Measurements from ENCODE around the gene IMMT.

DNA sequence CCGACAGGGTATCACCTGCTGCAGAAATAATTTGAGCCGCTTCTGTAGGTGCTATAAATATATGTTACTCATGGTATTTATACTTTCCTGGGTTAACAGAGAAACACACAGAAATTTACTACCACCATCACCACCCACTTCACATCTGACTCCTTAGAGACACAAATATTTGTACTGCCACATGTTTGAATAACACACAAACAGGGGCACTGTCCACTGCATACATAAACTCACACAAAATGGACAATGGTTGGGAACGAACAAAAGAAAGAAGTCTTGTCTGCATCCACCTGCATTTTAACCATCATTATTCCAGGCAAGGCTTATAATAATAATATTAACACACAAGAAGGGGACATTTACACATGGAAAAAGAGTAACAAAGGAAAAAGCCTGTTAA, 24.0 kb downstream of the IMMT start:
- TF ChIP-seq CTCF (conservative IDR thresholded peaks at IDR 0.05 in 1 of 2, IDR thresholded peaks at IDR 0.05 in 1 of 2; ENCODE audit: extremely low read depth in 1 of 2, insufficient read depth in 1 of 2, low read depth in 1 of 2, low read length in 2 of 2) (no peak), EZH2 (IDR thresholded peaks at IDR 0.05; ENCODE audit: borderline replicate concordance, low read length) (no peak)
